ENCODE measurements around the gene STAMBPL1. TPM values are rescaled to one million over a fixed set of nuclear protein-coding genes. Genes with fewer than 3 reads are reported as not detected.

STAMBPL1 gene
- total and polyA plus RNA-seq, 2 donors (not counting 3 experiments of a cell fraction or from before 2014, with no cell fraction given): 0.70 to 1.8 TPM

GRCh38 chr10:88852327-88852726, 27.7 kb upstream of the STAMBPL1 start:
- no peaks in the 10 kb centered on the region for H3K9me1 ChIP-seq (replicated peaks; ENCODE audit: control insufficient read depth, extremely low read depth, insufficient read depth, low read length)
- FAIRE-seq: no peak
- H3K9ac ChIP-seq (replicated peaks; ENCODE audit: extremely low read depth, insufficient read depth, low read length): no peak overlapping the region
- H3K4me1 ChIP-seq (ENCODE audit: control insufficient read depth, extremely low read depth, insufficient read depth, low read length): peaks cover 7% of the 10 kb centered on the region
- no TSS peak for BruUV-seq (replicated peaks)
- DNase-seq (ENCODE audit: low read depth, low spot score): no peak
- no peaks in the 10 kb centered on the region for H4K20me1 ChIP-seq (replicated peaks; ENCODE audit: control insufficient read depth, extremely low read depth, insufficient read depth, low read length)
- H3K4me3 ChIP-seq (replicated peaks in 1 of 3; ENCODE audit: insufficient read depth in 1 of 3, low read depth in 1 of 3, low read length in 3 of 3): no peak overlapping the region
- no peaks in the 10 kb centered on the region for H3K36me3 ChIP-seq (ENCODE audit: control insufficient read depth in 2 of 2, extremely low read depth in 1 of 2, insufficient read depth in 2 of 2, low read length in 2 of 2)
- CTCF ChIA-PET: interaction anchor here (1.2 to 1.6 kb wide), 2 partner anchors 16 to 80 kb away, joined by 3 read pairs; no protein-coding TSS in a partner anchor
- no peak overlapping the region for H3K27ac ChIP-seq (ENCODE audit: insufficient read depth, low read depth, low read length)
- H3K79me2 ChIP-seq (ENCODE audit: control insufficient read depth, insufficient read depth, low read length): no peaks in the 10 kb centered on the region
- intact Hi-C loops (cut with micrococcal nuclease): no loop called here
- no peak overlapping the region for H3K4me2 ChIP-seq (ENCODE audit: insufficient read depth, low read length)
- H3K9me3 ChIP-seq (replicated peaks; ENCODE audit: control insufficient read depth, insufficient read depth, low read length): no peaks in the 10 kb centered on the region
- TF ChIP-seq MAX (IDR thresholded peaks at IDR 0.05; ENCODE audit: insufficient read depth, insufficient read length) (no peak), CTCF (IDR thresholded peaks at IDR 0.05; ENCODE audit: extremely low read depth in 1 of 2, insufficient read depth in 1 of 2, low read depth in 1 of 2, low read length in 2 of 2) (no peak), GATA2 (IDR thresholded peaks at IDR 0.05; ENCODE audit: insufficient read depth, insufficient read length, low read depth, low read length) (no peak), FOS (IDR thresholded peaks at IDR 0.05; ENCODE audit: borderline replicate concordance, insufficient read depth, low read length) (no peak), JUN (IDR thresholded peaks at IDR 0.05; ENCODE audit: borderline replicate concordance, insufficient read depth, insufficient read length, low read depth) (no peak), MYC (IDR thresholded peaks at IDR 0.05; ENCODE audit: low read depth, low read length) (no peak), EZH2 (IDR thresholded peaks at IDR 0.05; ENCODE audit: borderline replicate concordance, low read depth, low read length, severe bottlenecking) (no peak)
- peaks cover 0 to 7% of the 10 kb centered on the region in 2 experiments for H3K27me3 ChIP-seq (ENCODE audit: control insufficient read depth in 2 of 2, insufficient read depth in 2 of 2, low read length in 2 of 2)
- dilution Hi-C loops (cut with MboI; ENCODE audit: extremely low pct_ligation_motif_present, low sequenced_read_pairs): no loop called here
- H2AFZ ChIP-seq (ENCODE audit: low read depth, low read length): no peak overlapping the region
- POLR2A ChIA-PET: no interaction called here

Measured in endothelial cell of umbilical vein (primary cell).